Putamen (tissue), 1 donor: ENCODE results near the gene SLC5A6.

Experiments used
- DNase-seq: peaks from one replicate; pipeline ENCODE4 v3.0.0-alpha.2; 2016; ENCODE audit warnings: low spot score

The SLC5A6 gene

DNA sequence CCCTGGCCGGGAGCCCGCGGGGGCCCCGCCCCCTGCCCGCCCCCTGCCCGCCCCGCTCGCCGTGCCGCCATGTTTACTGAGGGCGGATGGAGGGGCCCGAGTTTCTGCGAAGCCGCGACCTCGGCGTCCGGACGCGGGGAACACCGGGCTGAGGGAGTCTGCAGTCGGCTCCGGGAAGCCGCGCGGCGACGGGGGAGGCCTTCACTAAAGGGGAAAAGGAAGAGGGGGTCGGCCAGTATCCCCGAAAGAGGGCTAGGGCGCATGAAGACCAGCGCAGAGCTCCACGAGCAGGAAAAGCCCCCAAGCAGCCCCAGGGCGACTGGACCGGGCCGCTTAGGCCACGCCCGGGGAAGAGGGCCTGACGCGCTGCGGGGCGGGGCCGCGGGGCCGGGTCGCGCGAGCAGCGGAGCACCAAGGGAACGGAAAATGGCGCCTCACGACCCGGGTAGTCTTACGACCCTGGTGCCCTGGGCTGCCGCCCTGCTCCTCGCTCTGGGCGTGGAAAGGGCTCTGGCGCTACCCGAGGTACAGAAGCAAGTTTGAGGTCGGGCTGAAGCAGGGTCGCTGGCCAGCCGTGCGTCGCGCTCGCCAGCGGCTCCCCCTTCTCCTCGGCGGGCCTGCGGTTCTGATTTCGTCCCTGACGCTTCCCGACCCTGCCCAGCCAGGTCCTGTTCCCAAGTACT is at the start of gene SLC5A6, which contains the start of gene ATRAID:
TSS of gene SLC5A6 (minus strand) at position 326 of the 683 bp plus-strand sequence. CDS start 4,618 bp downstream, outside the sequence.
TSS of gene ATRAID (plus strand) at position 99 of the 683 bp plus-strand sequence. CDS start at position 427, 328 bp downstream.
- peak; percentile 91 for DNase-seq

DNA sequence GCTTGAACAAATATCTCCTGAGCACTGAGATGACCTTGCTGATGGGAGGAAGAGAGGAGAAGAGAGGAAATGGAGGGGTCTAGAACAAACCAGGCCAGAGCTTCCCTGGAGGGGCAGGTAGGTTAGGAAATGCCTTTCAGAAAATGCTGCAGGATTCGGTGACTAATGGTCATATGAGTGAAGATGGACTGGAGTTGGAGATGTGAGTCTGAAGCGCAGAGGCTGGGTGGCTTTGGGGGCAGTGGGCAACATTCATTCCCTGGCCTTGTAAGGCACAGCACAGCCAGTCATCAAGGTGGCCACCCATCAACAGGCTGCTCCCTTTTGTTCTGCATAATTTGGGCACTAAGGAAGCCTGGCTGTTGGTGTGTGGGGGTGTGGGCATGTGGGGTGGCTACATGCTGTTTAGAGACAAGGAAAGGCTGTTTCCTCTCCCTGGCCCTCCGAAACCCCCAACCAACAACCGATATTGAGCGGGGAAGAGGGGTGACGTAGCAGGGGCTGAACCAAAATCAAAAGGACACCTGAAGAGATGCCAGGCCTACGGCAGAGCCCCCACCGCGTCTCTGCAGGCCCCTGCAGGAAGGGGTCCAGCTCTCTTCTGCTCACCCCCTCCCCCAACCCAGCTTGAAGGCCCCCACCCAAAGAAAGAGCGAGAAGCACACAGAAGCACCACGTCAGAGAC is 49.3 kb upstream of the SLC5A6 start:
- no peak for DNase-seq

- no peak for DNase-seq
These were observed 46.0 kb upstream of the SLC5A6 start for GRCh38 chr2:27258051-27258450.

DNA sequence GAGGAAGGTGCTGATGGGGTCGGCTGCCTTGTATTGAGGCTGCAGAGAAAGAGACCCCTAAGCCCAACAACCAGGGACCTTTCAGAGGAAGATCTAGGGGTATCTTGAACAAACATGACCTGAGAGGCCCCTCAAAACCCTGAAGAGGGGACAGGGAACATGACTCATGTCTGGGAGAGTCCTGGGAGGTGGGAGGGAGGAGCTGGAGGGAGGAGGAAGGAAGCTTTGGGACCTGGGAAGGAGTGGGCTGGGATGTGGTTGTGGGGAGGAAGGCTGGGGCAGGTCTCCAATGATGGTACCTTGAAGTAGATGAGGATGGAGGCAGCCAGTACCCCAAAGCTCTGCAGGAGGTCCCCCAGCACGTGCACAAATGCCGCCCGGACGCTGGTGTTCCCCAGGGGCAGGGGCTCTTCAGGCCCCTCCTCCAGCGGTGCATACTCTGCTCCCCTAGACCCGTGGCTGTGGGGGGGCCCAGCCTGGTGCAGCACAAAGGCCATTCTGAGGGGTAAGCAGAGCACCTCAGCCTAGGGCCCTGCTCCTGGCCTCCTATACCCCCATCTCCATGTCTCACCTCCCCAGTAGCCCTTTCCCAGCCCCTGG is 44.9 kb upstream of the SLC5A6 start:
- no peak for DNase-seq

GRCh38 chr2:27255660-27256059 is 43.6 kb upstream of the SLC5A6 start:
- DNase-seq, result no peak

GRCh38 chr2:27255187-27255586 is 43.1 kb upstream of the SLC5A6 start:
- DNase-seq, result no peak

DNA sequence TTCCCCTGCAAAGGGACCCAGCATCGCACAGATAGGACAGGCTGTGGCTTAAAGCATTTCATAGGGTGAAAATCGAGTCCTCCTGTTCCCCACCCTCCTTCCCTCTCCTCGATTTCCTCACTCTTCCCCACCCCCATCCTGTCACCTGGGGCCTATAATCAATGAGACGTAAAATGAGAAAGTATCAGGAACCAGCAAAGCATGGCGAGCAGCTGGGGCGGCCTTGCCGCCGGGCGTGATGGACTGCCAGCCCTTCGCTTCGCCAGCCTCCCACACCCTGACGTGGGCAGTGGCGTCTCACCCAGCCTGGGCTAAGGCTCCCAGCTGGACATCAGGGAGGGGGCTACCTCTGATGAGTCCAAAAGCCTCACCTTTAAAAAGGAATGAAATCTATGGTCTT is 39.7 kb upstream of the SLC5A6 start:
- no peak for DNase-seq

DNA sequence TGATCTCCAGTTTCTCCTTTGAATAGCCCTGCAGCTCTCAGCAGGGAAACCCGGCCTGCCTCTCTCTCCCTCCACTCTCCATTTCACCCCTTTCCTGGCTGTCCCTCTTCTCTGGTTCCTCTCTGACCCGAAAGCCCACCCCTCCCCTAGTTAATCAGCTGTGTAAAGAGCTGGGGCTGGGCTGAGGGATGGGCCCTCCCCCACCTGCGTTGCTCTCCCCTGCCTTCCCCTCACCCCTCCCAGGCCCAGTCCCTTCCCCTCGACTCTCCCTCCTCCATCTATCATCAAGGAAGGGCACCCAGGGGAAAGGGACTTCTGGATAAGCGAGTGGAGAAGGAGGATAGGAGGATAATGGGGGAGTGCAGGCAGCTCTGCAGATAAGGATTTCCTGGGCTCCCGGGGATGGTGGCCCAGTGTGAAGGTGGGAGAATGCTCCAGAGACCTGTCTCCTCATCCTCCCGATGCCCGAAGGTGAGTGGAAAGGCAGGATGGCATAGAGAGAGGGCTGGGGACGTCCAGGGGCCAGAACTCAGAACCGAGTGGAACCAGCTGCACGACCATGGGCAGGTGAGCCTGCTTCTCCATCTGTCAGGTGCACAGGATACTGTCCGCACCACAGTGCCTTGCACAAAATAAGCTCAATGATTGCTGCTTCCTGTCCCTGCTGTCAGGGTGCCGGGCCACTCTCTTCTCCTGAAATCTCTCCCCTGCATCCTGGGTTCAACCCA is 38.7 kb upstream of the SLC5A6 start:
- no peak for DNase-seq

DNA sequence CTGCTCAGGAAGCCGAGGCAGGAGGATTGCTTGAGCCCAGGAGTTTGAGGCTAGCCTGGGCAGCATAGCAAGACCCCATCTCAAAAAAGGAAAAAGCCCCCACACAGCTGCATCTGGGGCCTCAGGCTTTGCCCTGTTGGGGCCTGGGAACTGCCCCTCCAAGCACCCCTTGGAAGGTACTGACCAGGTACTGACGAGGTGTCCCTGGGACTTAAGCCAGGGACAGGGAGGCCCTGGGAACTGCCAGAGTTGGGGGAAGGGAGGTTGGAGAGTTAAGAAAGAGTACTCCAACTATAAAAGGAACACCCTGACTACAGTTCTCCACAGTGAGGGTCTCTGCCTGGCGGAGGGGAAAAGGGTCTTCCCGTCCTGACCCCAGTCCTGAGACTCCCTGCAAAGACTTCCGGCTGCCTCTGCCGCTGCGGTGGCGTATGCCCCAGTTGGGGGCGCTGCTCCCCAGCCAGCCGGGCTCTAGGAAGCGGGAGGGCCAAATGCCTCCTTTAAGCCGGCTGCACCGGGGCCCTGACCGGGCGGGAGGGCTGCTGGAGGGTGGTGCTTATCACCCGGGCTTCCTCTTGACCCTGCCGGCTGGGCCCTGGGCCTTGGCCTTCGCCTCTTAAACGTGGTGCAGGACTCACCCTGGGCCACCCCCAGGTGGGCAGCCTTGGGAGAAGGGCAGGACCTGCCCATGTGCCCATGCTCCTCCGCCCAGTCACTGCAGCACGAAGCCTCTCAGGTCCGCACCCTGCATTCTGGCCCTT is 38.0 kb upstream of the SLC5A6 start:
- no peak for DNase-seq

GRCh38 chr2:27249159-27249890 is 37.3 kb upstream of the SLC5A6 start:
- DNase-seq, result no peak

GRCh38 chr2:27247893-27248292 is 35.8 kb upstream of the SLC5A6 start:
- DNase-seq, result no peak

- DNase-seq, result no peak
These were observed 33.6 kb upstream of the SLC5A6 start for GRCh38 chr2:27245626-27246025.

DNA sequence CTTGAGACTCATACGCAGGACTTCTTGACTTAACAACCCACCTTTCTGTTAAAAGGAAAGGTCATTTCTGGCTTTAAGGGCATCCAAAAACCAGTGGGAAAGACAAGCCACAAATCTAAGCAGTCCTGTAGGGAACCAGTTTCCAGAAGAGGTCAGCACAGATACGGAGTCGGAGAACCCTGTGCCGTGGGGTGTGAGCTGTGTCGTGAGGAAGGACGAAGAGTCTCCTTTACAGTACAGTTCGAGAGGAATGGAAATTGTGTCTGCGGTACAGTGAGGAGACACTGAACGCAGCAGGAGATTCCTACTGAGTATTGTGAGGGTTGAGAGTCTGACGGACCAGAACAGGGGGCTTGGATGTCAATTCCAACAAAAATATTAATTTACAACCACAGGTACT is 33.0 kb upstream of the SLC5A6 start:
- no peak for DNase-seq

DNA sequence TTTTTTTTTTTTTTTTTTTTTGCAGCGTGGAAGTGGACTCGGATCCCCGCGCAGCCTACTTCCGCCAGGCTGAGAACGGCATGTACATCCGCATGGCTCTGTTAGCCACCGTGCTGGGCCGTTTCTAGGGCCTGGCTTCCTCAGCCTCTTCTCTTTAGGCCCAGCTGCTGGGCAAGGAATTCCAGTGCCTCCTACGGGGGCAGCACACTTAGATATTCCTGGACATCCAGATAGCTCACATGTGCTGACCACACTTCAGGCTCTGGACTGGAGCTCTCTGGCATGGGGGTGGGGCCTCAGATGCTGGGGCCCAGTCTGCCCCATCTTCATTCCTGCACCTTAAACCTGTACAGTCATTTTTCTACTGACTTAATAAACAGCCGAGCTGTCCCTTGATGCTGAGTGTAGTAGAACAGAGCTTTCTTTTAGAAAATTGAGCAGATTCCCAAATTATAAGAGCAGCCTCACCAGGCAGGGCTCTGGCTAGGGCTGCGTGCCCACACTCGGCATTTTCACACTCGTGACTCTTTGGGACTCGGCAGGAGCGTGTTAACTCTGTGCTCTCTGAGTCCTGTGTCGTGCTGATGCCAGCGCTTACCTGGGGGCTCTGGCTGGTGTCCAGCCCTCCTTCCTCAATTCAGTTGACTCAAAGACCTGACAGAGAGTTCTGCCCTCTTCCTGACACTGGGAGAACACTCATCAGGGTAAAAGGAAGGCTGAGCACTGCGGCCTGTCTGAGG is 31.5 kb upstream of the SLC5A6 start:
- no peak for DNase-seq

GRCh38 chr2:27242614-27242951 is 30.5 kb upstream of the SLC5A6 start:
- no peak for DNase-seq

DNA sequence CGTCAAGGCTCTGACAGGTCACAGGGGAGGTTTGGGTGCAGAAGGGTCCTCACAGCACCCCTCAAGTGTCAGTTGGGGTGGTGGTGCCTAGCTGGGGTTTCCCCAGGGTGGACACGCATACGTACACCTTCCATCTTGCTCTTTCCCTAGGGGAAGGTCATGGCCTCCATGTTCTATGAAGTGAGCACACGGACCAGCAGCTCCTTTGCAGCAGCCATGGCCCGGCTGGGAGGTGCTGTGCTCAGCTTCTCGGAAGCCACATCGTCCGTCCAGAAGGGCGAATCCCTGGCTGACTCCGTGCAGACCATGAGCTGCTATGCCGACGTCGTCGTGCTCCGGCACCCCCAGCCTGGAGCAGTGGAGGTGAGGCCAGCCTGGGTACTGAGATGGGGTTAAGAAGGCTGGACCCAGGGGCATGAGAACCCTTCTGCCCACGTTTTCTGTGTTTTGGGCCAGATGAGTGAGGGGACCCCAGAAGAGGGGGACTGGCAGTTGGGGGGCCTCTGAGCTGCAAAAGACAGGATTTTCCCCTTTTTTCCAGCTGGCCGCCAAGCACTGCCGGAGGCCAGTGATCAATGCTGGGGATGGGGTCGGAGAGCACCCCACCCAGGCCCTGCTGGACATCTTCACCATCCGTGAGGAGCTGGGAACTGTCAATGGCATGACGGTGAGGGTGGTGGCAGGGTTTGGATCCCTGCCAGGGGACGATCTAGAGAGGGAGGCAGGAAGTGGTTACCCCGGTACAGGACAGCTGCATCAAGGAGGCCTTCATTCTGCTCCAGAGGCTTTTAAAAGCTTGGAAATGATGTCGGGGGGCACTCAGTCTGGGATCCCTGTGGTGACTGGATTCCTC is 29.9 kb upstream of the SLC5A6 start:
- DNase-seq, result no peak

DNA sequence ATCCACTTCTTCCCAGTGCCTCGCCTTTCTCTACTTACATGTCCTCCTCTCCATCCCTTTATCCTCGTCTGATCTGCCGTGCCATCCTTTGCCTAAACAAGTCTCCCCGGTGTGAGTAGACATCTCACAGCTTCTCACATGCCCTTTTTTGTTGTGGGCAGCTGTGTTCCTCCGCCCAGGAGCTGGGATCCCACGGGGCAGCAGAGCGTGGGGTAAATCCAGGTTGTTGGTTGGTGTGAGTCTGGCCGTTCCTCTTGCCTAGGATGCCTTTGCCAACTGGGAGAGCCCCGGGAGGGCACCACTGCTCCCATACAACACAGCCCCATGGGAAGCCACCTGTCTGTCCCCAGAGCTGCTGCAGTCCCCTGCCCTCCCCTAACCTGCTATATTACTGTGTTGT is 28.3 kb upstream of the SLC5A6 start:
- no peak for DNase-seq

- DNase-seq, result no peak
These were observed 26.9 kb upstream of the SLC5A6 start for GRCh38 chr2:27238976-27239375.

DNA sequence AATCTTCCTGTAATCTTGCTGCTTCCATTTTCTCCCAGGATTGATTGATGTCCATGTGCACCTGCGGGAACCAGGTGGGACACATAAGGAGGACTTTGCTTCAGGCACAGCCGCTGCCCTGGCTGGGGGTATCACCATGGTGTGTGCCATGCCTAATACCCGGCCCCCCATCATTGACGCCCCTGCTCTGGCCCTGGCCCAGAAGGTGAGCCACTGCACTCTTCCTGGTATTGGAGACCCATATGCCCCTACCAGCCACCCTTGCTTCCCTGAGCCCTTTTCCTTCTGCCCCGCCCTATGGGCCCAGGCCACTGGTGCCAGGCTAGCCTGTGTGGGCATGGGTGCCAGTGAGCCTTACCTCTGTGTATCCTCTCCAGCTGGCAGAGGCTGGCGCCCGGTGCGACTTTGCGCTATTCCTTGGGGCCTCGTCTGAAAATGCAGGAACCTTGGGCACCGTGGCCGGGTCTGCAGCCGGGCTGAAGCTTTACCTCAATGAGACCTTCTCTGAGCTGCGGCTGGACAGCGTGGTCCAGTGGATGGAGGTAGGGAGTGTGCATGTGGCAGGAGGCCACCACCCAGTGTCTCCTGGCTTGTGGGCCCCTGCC is 25.4 kb upstream of the SLC5A6 start:
- DNase-seq, result no peak
